IPS DF 6.9 (cell line): Measurements from ENCODE around the gene CALHM4.

Experiments used
- DNase-seq: peaks from one replicate; pipeline ENCODE4 v3.0.0-alpha.2; 2013; ENCODE audit warnings: low read depth, low spot score
- H3K27ac ChIP-seq: one replicate; pipeline ENCODE4 v1.5.1; 2013; ENCODE audit warnings: low read length, control low read depth
- H3K27me3 ChIP-seq: 2 replicates; pipeline ENCODE4 v1.6.1; 2013; ENCODE audit warnings: mild to moderate bottlenecking, low read length; ENCODE audit not compliant: control insufficient read depth, insufficient read depth
- H3K36me3 ChIP-seq: 2 replicates; pipeline ENCODE4 v1.6.1; 2013; ENCODE audit warnings: low read length; ENCODE audit not compliant: control insufficient read depth, insufficient read depth
- H3K4me1 ChIP-seq: 2 replicates; pipeline ENCODE4 v1.6.1; 2013; ENCODE audit warnings: low read length; ENCODE audit not compliant: control insufficient read depth, insufficient read depth
- H3K4me3 ChIP-seq: 2 replicates; pipeline ENCODE4 v1.5.1; 2013; ENCODE audit warnings: mild to moderate bottlenecking, low read length
- H3K9me3 ChIP-seq: 2 replicates; pipeline ENCODE4 v1.6.1; 2013; ENCODE audit warnings: low read length, inconsistent platforms; ENCODE audit not compliant: control insufficient read depth, insufficient read depth
- WGBS: extraction: QIAGEN DNeasy Blood & Tissue Kit; methylation state at CpG from one replicate; pipeline ENCODE4 v1.1.7; 2013; ENCODE audit warnings: mixed read lengths, missing lambda C conversion rate; ENCODE audit not compliant: insufficient read length, insufficient coverage; 5-methylcytosine and 5-hydroxymethylcytosine counted together

Gene CALHM4

GRCh38 chr6:116522896-116523295, 30.7 kb upstream of the CALHM4 start:
- WGBS: no CpG with 5 or more reads among the region's 2 CpGs
- no peaks in the 10 kb centered on the region for H3K27me3 ChIP-seq
- H3K4me3 ChIP-seq: no peak overlapping the region
- H3K27ac ChIP-seq: no peak overlapping the region
- H3K36me3 ChIP-seq: no peaks in the 10 kb centered on the region
- no peaks in the 10 kb centered on the region for H3K4me1 ChIP-seq
- no peak for DNase-seq
- no peaks in the 10 kb centered on the region for H3K9me3 ChIP-seq

GRCh38 chr6:116524236-116524635, 29.3 kb upstream of the CALHM4 start:
- WGBS: no CpG with 5 or more reads among the region's 2 CpGs
- Histone ChIP-seq H3K27ac (no peak overlapping the region), H3K36me3 (no peaks in the 10 kb centered on the region), H3K9me3 (no peaks in the 10 kb centered on the region), H3K4me1 (0 out of 2 replicates have a peak, but pooled peaks cover 1% of the 10 kb centered on the region), H3K27me3 (no peaks in the 10 kb centered on the region), H3K4me3 (no peak overlapping the region)
- no peak for DNase-seq

- H3K27me3 ChIP-seq: no peaks in the 10 kb centered on the region
- no peak overlapping the region for H3K27ac ChIP-seq
- no peak for DNase-seq
- H3K9me3 ChIP-seq: no peaks in the 10 kb centered on the region
- 0 out of 2 replicates have a peak, but pooled peaks cover 1% of the 10 kb centered on the region for H3K4me1 ChIP-seq
- no peak overlapping the region for H3K4me3 ChIP-seq
- WGBS: no CpG with 5 or more reads among the region's 1 CpG
- H3K36me3 ChIP-seq: no peaks in the 10 kb centered on the region
These were observed 25.4 kb upstream of the CALHM4 start for GRCh38 chr6:116528133-116528532.

GRCh38 chr6:116528780-116529179, 24.8 kb upstream of the CALHM4 start:
- Histone ChIP-seq H3K4me1 (peaks cover 1% of the 10 kb centered on the region; the same call in 1 of the 2 replicates), H3K27ac (no peak overlapping the region), H3K9me3 (no peaks in the 10 kb centered on the region), H3K36me3 (no peaks in the 10 kb centered on the region), H3K27me3 (no peaks in the 10 kb centered on the region), H3K4me3 (no peak overlapping the region)
- no peak for DNase-seq
- WGBS: no CpG with 5 or more reads among the region's 3 CpGs

- no peaks in the 10 kb centered on the region for H3K9me3 ChIP-seq
- peaks cover 1% of the 10 kb centered on the region; the same call in 1 of the 2 replicates for H3K4me1 ChIP-seq
- WGBS: no CpG with 5 or more reads among the region's 3 CpGs
- H3K27ac ChIP-seq: no peak overlapping the region
- no peak for DNase-seq
- no peaks in the 10 kb centered on the region for H3K36me3 ChIP-seq
- no peak overlapping the region for H3K4me3 ChIP-seq
- no peaks in the 10 kb centered on the region for H3K27me3 ChIP-seq
These were observed 23.9 kb upstream of the CALHM4 start for GRCh38 chr6:116529466-116530290.

GRCh38 chr6:116530436-116530835, 23.1 kb upstream of the CALHM4 start:
- Histone ChIP-seq H3K27me3 (no peaks in the 10 kb centered on the region), H3K9me3 (no peaks in the 10 kb centered on the region), H3K4me3 (no peak overlapping the region), H3K36me3 (no peaks in the 10 kb centered on the region), H3K4me1 (peaks cover 1% of the 10 kb centered on the region; the same call in 1 of the 2 replicates), H3K27ac (no peak overlapping the region)
- no CpG with 5 or more reads among the region's 2 CpGs for WGBS
- DNase-seq: no peak

GRCh38 chr6:116531675-116532570, 21.6 kb upstream of the CALHM4 start:
- Histone ChIP-seq H3K4me3 (no peak overlapping the region), H3K27ac (no peak overlapping the region), H3K4me1 (peaks cover 1% of the 10 kb centered on the region; the same call in 1 of the 2 replicates), H3K36me3 (no peaks in the 10 kb centered on the region), H3K9me3 (no peaks in the 10 kb centered on the region), H3K27me3 (no peaks in the 10 kb centered on the region)
- peak; percentile 61 for DNase-seq
- no CpG with 5 or more reads among the region's 12 CpGs for WGBS

- no peak overlapping the region for H3K27ac ChIP-seq
- H3K4me3 ChIP-seq: no peak overlapping the region
- no peaks in the 10 kb centered on the region for H3K36me3 ChIP-seq
- 100% methylated on average over 1 of the region's 9 CpGs for WGBS
- no peak for DNase-seq
- no peaks in the 10 kb centered on the region for H3K27me3 ChIP-seq
- peaks cover 1% of the 10 kb centered on the region; the same call in 1 of the 2 replicates for H3K4me1 ChIP-seq
- no peaks in the 10 kb centered on the region for H3K9me3 ChIP-seq
These were observed 20.2 kb upstream of the CALHM4 start for GRCh38 chr6:116533233-116533957.

- no peak overlapping the region for H3K4me3 ChIP-seq
- no peak overlapping the region for H3K27ac ChIP-seq
- H3K27me3 ChIP-seq: no peaks in the 10 kb centered on the region
- no peaks in the 10 kb centered on the region for H3K36me3 ChIP-seq
- H3K9me3 ChIP-seq: no peaks in the 10 kb centered on the region
- H3K4me1 ChIP-seq: no peaks in the 10 kb centered on the region; the same call in 1 of the 2 replicates
- no peak for DNase-seq
These were observed 18.4 kb upstream of the CALHM4 start for GRCh38 chr6:116535109-116535508.

GRCh38 chr6:116536216-116536621, 17.3 kb upstream of the CALHM4 start:
- Histone ChIP-seq H3K27me3 (no peaks in the 10 kb centered on the region), H3K4me1 (no peaks in the 10 kb centered on the region; the same call in 1 of the 2 replicates), H3K4me3 (no peak overlapping the region), H3K27ac (no peak overlapping the region), H3K9me3 (no peaks in the 10 kb centered on the region), H3K36me3 (no peaks in the 10 kb centered on the region)
- WGBS: no CpG with 5 or more reads among the region's 4 CpGs
- DNase-seq: no peak
